ENCODE measurements around the gene SPACA9.

DNA sequence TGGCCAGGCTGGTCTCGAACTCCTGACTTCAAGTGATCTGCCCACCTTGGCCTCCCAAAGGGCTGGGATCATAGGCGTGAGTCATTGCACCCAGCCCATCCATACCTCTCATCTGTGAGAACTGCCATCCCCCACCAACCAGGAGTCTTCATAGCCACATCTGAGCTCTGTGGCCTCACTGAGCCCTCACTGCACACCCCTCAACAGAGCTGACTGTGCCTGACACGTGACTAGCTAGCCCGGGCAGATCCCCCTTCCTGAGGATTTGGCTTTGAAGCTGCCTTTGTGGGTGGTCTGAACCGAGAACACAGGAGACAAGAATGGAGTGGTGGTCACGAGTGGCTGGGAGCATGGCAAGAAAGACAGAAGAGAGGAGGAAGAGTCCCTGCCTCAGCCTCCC, 16.2 kb upstream of the SPACA9 start:
- TF ChIP-seq POLR2A (IDR thresholded peaks at IDR 0.05; ENCODE audit: low read depth, low read length) = no peak
- TF ChIP-seq POLR2AphosphoS5 (IDR thresholded peaks at IDR 0.05; ENCODE audit: low read depth, low read length) = no peak
